Spleen (tissue), 7 donors: Measurements from ENCODE around the gene MBNL1.

ENCODE experiments used
- CTCF ChIP-seq, 11 experiments: fragments of 200-600 bp in 7 of 11; fragments of 450-650 bp in 4 of 11; sonication (generic) in 4 of 11; IDR thresholded peaks in 8 of 11; conservative IDR thresholded peaks in 3 of 11; 1 replicate in 7 of 11; 2 replicates in 4 of 11; pipeline versions ENCODE4 v1.4.0 to v1.8.0; 2016 to 2021; ENCODE audit warnings: antibody characterized with exemption in 11 of 11, inconsistent platforms in 4 of 11, mild to moderate bottlenecking in 1 of 11
- POLR2A ChIP-seq, 3 donors: fragments of 450-650 bp; IDR thresholded peaks; one replicate each; pipeline ENCODE4 v1.5.1; 2017; ENCODE audit warnings: antibody characterized with exemption in 3 of 3, mild to moderate bottlenecking in 1 of 3
- POLR2AphosphoS5 ChIP-seq, 3 donors: sonication (generic); formaldehyde crosslinking; IDR thresholded peaks; one replicate each; pipeline ENCODE4 v1.5.1; 2017; ENCODE audit warnings: antibody characterized with exemption in 3 of 3
- donor health status: DM: no; HTN: no; CAD: no; lungs with moderate emphysema.
- donor health status: DM: no; HTN: no; CAD: no.
- donor health status: DM: no; HTN: no; CAD: no.

- peak in 1 of 11 experiments; percentile 15 for TF ChIP-seq CTCF (IDR thresholded peaks at IDR 0.05 in 8 of 11, conservative IDR thresholded peaks at IDR 0.05 in 3 of 11)
- no peak for TF ChIP-seq POLR2A (IDR thresholded peaks at IDR 0.05)
- peak in 1 of 3 donors; percentile 80 for TF ChIP-seq POLR2AphosphoS5 (IDR thresholded peaks at IDR 0.05)
Measured at GRCh38 chr3:152266221-152266995, 2.3 kb upstream of the MBNL1 start.
